Thoracic aorta (tissue), 2 donors: ENCODE data around the gene DMRTB1. TPM values are rescaled to one million over a fixed set of nuclear protein-coding genes. Genes with fewer than 3 reads are reported as not detected.

Source experiments
- ATAC-seq: fragments of 150-250 bp; one replicate; pipeline ENCODE4 v1.8.0; 2017; ENCODE audit warnings: low read depth; ENCODE audit not compliant: insufficient number of reproducible peaks, low FRiP score
- DNase-seq: peaks from one replicate; pipeline ENCODE4 v3.0.0-alpha.2; 2020; ENCODE audit warnings: low spot score
- H3K27ac ChIP-seq, 2 donors: fragments of 200-600 bp; sonication (generic); 1 replicate in 1 of 2; 2 replicates in 1 of 2; pipeline ENCODE4 v1.5.1; 2016; ENCODE audit warnings: mild to moderate bottlenecking in 2 of 2, moderate library complexity in 2 of 2
- H3K27me3 ChIP-seq: fragments of 200-600 bp; sonication (generic); replicated peaks from 2 replicates; pipeline ENCODE4 v1.6.0; 2016; ENCODE audit warnings: mild to moderate bottlenecking; ENCODE audit not compliant: insufficient read depth
- H3K36me3 ChIP-seq: fragments of 200-600 bp; sonication (generic); one replicate; pipeline ENCODE4 v1.5.1; 2016
- H3K4me1 ChIP-seq, 2 donors: fragments of 200-600 bp; sonication (generic); 1 replicate in 1 of 2; 2 replicates in 1 of 2; pipeline versions ENCODE4 v1.5.1 to v1.6.0; 2016; ENCODE audit warnings: low read depth in 2 of 2, mild to moderate bottlenecking in 1 of 2; ENCODE audit not compliant: control insufficient read depth in 1 of 2
- H3K4me3 ChIP-seq: fragments of 200-600 bp; sonication (generic); 2 replicates; pipeline ENCODE4 v1.5.1; 2016; ENCODE audit warnings: mild to moderate bottlenecking
- H3K9me3 ChIP-seq: fragments of 200-600 bp; sonication (generic); 2 replicates; pipeline ENCODE4 v1.5.1; 2016
- CTCF ChIP-seq: fragments of 200-600 bp; sonication (generic); IDR thresholded peaks from one replicate; pipeline ENCODE4 v1.5.1; 2019; ENCODE audit warnings: antibody characterized with exemption
- total RNA-seq, 2 donors: library from RNA; depleted of rRNA; stranded (reverse); fragments of >200 nt; gene quantifications; one replicate each; pipeline versions ENCODE4 v1.1.0 to v1.2.3, GENCODE V29; 2016

DMRTB1 gene
- total RNA-seq, 2 donors from 2014 or later, result not detected

- DNase-seq (no peak), ATAC-seq (no peak)
- H3K9me3 ChIP-seq, result no peaks in the 10 kb centered on the region
- H3K27me3 ChIP-seq, result no peaks in the 10 kb centered on the region
- H3K27ac ChIP-seq, result no peak overlapping the region
- no peaks in the 10 kb centered on the region for H3K36me3 ChIP-seq
- TF ChIP-seq CTCF, result no peak
- no peaks in the 10 kb centered on the region for H3K4me1 ChIP-seq
- H3K4me3 ChIP-seq, result no peak overlapping the region
Observed at GRCh38 chr1:53412285-53413174, 46.7 kb upstream of the DMRTB1 start.

GRCh38 chr1:53413175-53414001, 45.8 kb upstream of the DMRTB1 start:
- Histone ChIP-seq H3K36me3 (no peaks in the 10 kb centered on the region), H3K27me3 (no peaks in the 10 kb centered on the region), H3K27ac (no peak overlapping the region), H3K4me1 (no peaks in the 10 kb centered on the region), H3K4me3 (no peak overlapping the region), H3K9me3 (no peaks in the 10 kb centered on the region)
- TF ChIP-seq CTCF, result no peak
- no peak for DNase-seq
- ATAC-seq, result no peak

DNA sequence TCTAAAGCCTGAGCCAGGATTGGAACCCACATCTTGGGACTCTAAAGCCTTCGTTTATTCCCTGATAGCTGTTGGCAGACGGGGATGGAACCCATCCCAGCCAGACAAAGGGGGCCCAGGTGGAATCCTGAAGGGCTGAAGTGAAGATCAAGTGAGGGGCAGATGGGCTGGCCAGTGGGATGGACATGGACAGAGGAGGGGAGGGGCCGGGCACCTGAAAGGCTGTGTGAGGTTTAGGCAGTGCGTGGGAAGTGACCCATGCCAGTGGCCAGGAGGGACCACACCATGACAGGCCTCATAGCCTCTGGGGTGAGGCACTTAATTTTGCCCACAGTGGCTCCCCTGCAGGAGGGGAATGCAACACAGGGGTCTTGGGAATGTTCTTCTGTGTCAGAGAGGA, 44.6 kb upstream of the DMRTB1 start:
- Histone ChIP-seq H3K27me3 (no peaks in the 10 kb centered on the region), H3K4me1 (no peaks in the 10 kb centered on the region), H3K36me3 (no peaks in the 10 kb centered on the region), H3K9me3 (no peaks in the 10 kb centered on the region), H3K4me3 (no peak overlapping the region), H3K27ac (no peak overlapping the region)
- ATAC-seq, result no peak
- no peak for DNase-seq
- TF ChIP-seq CTCF, result no peak

GRCh38 chr1:53415432-53415831, 43.8 kb upstream of the DMRTB1 start:
- no peak for TF ChIP-seq CTCF
- Histone ChIP-seq H3K9me3 (no peaks in the 10 kb centered on the region), H3K4me1 (no peaks in the 10 kb centered on the region), H3K36me3 (no peaks in the 10 kb centered on the region), H3K4me3 (no peak overlapping the region), H3K27ac (no peak overlapping the region), H3K27me3 (no peaks in the 10 kb centered on the region)
- ATAC-seq, result no peak
- no peak for DNase-seq

GRCh38 chr1:53416269-53416813, 42.9 kb upstream of the DMRTB1 start:
- TF ChIP-seq CTCF, result no peak
- no peak overlapping the region for H3K27ac ChIP-seq
- no peak for ATAC-seq
- no peak overlapping the region for H3K4me3 ChIP-seq
- H3K27me3 ChIP-seq, result no peaks in the 10 kb centered on the region
- H3K36me3 ChIP-seq, result no peaks in the 10 kb centered on the region
- no peaks in the 10 kb centered on the region for H3K4me1 ChIP-seq
- H3K9me3 ChIP-seq, result no peaks in the 10 kb centered on the region
- DNase-seq, result no peak
